Kidney (tissue), 14 donors: ENCODE measurements around the gene SCAMP1. TPM values are rescaled to one million over a fixed set of nuclear protein-coding genes. Genes with fewer than 3 reads are reported as not detected.

ENCODE experiments used
- DNase-seq, 5 donors: peaks; one replicate each; pipeline ENCODE4 v3.0.0-alpha.2; 2013 to 2020
- FAIRE-seq: peaks from 2 replicates; lab custom pipeline; 2012; peaks lifted over from hg19 to GRCh38; lab: Jason Lieb, UNC
- H3K27ac ChIP-seq, 2 donors: one replicate each; pipeline ENCODE4 v1.7.0; 2013; ENCODE audit warnings: low read depth in 2 of 2, low read length in 2 of 2, inconsistent platforms in 1 of 2
- H3K27me3 ChIP-seq: one replicate; pipeline ENCODE4 v1.7.1; 2013; ENCODE audit warnings: low read length, inconsistent platforms; ENCODE audit not compliant: control insufficient read depth, insufficient read depth
- H3K36me3 ChIP-seq, 3 donors: one replicate each; pipeline versions ENCODE4 v1.7.0 to v1.7.1; 2013; ENCODE audit warnings: low read length in 3 of 3, control low read depth in 1 of 3, inconsistent platforms in 1 of 3; ENCODE audit not compliant: insufficient read depth in 3 of 3, control insufficient read depth in 2 of 3
- H3K4me1 ChIP-seq, 3 donors: one replicate each; pipeline versions ENCODE4 v1.7.0 to v1.7.1; 2013; ENCODE audit warnings: low read length in 3 of 3, inconsistent platforms in 1 of 3, low read depth in 1 of 3; ENCODE audit not compliant: control insufficient read depth in 2 of 3, insufficient read depth in 2 of 3
- H3K4me3 ChIP-seq, 3 donors: one replicate each; pipeline versions ENCODE4 v1.7.0 to v1.8.1; 2013; ENCODE audit warnings: low read length in 3 of 3, control low read depth in 1 of 3, inconsistent platforms in 1 of 3
- H3K9ac ChIP-seq, 3 donors: one replicate each; pipeline versions ENCODE4 v1.7.0 to v1.7.1; 2013; ENCODE audit warnings: low read length in 3 of 3, control low read depth in 1 of 3, inconsistent platforms in 1 of 3
- H3K9me3 ChIP-seq, 3 donors: one replicate each; pipeline versions ENCODE4 v1.7.0 to v1.7.1; 2013; ENCODE audit warnings: low read length in 3 of 3, control low read depth in 1 of 3, inconsistent platforms in 1 of 3; ENCODE audit not compliant: control insufficient read depth in 2 of 3, insufficient read depth in 1 of 3
- CTCF ChIP-seq: IDR thresholded peaks from 3 replicates; pipeline ENCODE4 v1.5.1; 2012; ENCODE audit warnings: mild to moderate bottlenecking, moderate library complexity, borderline replicate concordance; ENCODE audit not compliant: insufficient read depth; ENCODE audit errors: extremely low read depth
- intact Hi-C: fragments of 100-400 bp; cut with DNase I; formaldehyde crosslinking; loops from one replicate; pipeline ENCODE4 v1.11.1; 2022
- polyA plus RNA-seq: library from polyadenylated mRNA; stranded (reverse); fragments of 350-450 nt; fragmentation: Illumina TruSeq; extraction: RNeasy Lipid Tissue Mini Kit (QIAGEN cat#74804); gene quantifications from one replicate; pipeline ENCODE4 v1.2.3, GENCODE V29; 2014; ENCODE audit warnings: low read depth, low replicate concordance; ENCODE audit not compliant: insufficient read depth
- total RNA-seq: library from RNA; stranded (reverse); fragmentation: NEBNext Ultra II Directional; extraction: Animal tissue kit (Norgen Biotek cat#: 25700); gene quantifications from one replicate; pipeline ENCODE4 v1.2.1, GENCODE V29; 2021
- donor health status: control.
- donor health status: control.
- donor health status: control.
- donor health status: control.
- donor health status: control.
- donor health status: DM: yes; HTN: yes; CAD: no.
- donor health status: Normal renal cell carcinoma (clear cell type).

Gene SCAMP1
- total and polyA plus RNA-seq, 2 donors from 2014 or later = 13.1 to 42.1 TPM

DNA sequence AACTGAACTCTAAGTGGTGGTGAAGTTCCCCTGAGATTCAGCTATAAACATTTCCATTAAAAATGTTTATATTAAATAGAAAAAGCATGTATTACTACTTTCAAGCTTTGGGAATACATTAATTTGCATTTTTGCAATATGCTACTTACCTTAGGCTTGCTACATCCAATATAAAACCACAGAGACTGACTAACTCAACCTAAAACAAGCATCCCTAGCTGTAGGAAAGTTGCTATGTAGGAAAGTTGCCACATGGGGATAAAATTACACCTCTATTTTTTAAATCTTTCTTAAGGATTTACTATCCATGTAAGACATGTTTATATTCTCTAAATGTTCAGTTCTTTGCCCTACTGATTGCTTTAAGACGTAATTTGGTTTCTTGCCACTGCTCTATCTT lies 12.8 kb downstream of the SCAMP1 start:
- H3K27ac ChIP-seq = no peak overlapping the region
- H3K4me3 ChIP-seq = no peak overlapping the region
- TF ChIP-seq CTCF = no peak
- H3K9me3 ChIP-seq = no peaks in the 10 kb centered on the region
- no peak overlapping the region for H3K9ac ChIP-seq
- H3K36me3 ChIP-seq = no peaks in the 10 kb centered on the region
- no peaks in the 10 kb centered on the region for H3K27me3 ChIP-seq
- DNase-seq (no peak), FAIRE-seq (no peak)
- intact Hi-C loops = no loop called here
- peaks cover 0 to 11% (median 0%) of the 10 kb centered on the region in 3 donors for H3K4me1 ChIP-seq

DNA sequence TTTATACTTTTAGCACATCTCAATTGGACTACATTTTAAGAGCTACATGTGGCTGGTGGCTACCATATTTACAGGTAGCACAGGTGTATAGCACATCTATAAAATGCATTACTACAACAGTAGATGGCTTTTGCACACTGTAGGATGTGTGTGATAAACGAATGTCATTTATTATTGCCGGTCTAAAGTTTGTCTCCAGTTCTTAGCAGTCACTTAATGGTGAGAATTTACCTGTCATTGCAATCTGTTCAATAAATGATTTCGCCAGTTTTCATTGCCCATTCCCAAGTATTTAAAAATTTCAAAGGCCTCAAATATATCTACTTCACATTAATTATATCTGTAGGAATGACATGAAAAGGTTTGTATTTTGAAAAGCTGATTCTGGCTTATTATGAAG lies 15.9 kb downstream of the SCAMP1 start:
- FAIRE-seq = no peak
- no peak for DNase-seq
- no peak overlapping the region for H3K27ac ChIP-seq
- H3K9me3 ChIP-seq = no peaks in the 10 kb centered on the region
- H3K9ac ChIP-seq = no peak overlapping the region
- TF ChIP-seq CTCF = no peak
- peaks cover 0 to 10% (median 0%) of the 10 kb centered on the region in 3 donors for H3K4me1 ChIP-seq
- H3K4me3 ChIP-seq = no peak overlapping the region
- no peaks in the 10 kb centered on the region for H3K27me3 ChIP-seq
- intact Hi-C loops = no loop called here
- H3K36me3 ChIP-seq = no peaks in the 10 kb centered on the region

DNA sequence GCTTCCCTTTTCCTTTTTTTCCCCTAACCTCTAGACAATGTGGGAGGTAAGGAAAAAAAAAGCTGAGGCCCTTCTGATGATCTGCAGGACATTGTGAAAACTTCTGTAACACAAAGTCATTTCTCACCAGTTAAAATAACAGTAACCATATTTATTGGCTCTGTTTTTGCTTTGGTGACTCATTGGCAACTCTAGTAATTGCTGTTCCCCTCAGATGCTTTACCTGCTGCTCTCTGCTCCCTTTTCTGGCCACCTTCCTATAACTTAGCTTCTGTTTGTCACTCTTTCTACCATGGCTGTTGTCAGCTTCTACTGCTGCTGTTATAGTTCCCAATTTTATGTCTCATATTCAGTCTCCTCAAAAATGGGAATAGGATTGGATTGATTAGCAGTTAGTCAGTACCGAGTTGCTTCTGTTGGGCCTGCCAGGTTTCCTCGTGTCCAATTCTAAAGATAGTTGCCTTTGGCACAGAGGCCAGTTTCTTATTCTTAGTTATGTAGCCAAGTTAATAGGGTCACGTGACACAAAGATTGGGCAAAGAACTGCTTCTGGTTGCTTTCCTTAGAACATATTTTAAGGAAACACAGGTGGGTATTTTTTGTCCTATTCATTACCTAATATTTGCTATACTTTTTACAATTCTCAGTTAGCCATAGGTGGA lies 16.8 kb downstream of the SCAMP1 start:
- no peaks in the 10 kb centered on the region for H3K36me3 ChIP-seq
- H3K9ac ChIP-seq = no peak overlapping the region
- H3K27me3 ChIP-seq = no peaks in the 10 kb centered on the region
- no peak overlapping the region for H3K27ac ChIP-seq
- no peak overlapping the region for H3K4me3 ChIP-seq
- intact Hi-C loops = no loop called here
- peaks cover 0 to 7% (median 0%) of the 10 kb centered on the region in 3 donors for H3K4me1 ChIP-seq
- H3K9me3 ChIP-seq = no peaks in the 10 kb centered on the region
- DNase-seq (no peak), FAIRE-seq (no peak)
- TF ChIP-seq CTCF = no peak

GRCh38 chr5:78377718-78378105 lies 17.3 kb downstream of the SCAMP1 start:
- no peaks in the 10 kb centered on the region for H3K27me3 ChIP-seq
- H3K9ac ChIP-seq = no peak overlapping the region
- no peak overlapping the region for H3K4me3 ChIP-seq
- FAIRE-seq = no peak
- no peak for DNase-seq
- peaks cover 0 to 7% (median 0%) of the 10 kb centered on the region in 3 donors for H3K4me1 ChIP-seq
- TF ChIP-seq CTCF = no peak
- H3K27ac ChIP-seq = no peak overlapping the region
- no peaks in the 10 kb centered on the region for H3K9me3 ChIP-seq
- intact Hi-C loops = no loop called here
- H3K36me3 ChIP-seq = no peaks in the 10 kb centered on the region
